Coronary artery (tissue), 2 donors: ENCODE measurements around the gene CEP72.
A peak's percentile ranks its signal among the peaks of the same experiment; 100 is the strongest.

Experiments used
- DNase-seq: peaks from one replicate; pipeline ENCODE4 v3.0.0-alpha.2; 2017; ENCODE audit warnings: low spot score
- H3K27ac ChIP-seq, 2 donors: fragments of 200-600 bp; sonication (generic); one replicate each; pipeline ENCODE4 v1.5.1; 2016 to 2019
- H3K4me3 ChIP-seq: fragments of 200-600 bp; sonication (generic); 2 replicates; pipeline ENCODE4 v1.5.1; 2016; ENCODE audit warnings: mild to moderate bottlenecking, moderate library complexity
- TF ChIP-seq, protein P1 (sequence below): fragments of 200-600 bp; sonication (generic); IDR thresholded peaks from one replicate; pipeline ENCODE4 v1.5.1; 2019; ENCODE audit warnings: antibody characterized with exemption

The CEP72 gene

DNA sequence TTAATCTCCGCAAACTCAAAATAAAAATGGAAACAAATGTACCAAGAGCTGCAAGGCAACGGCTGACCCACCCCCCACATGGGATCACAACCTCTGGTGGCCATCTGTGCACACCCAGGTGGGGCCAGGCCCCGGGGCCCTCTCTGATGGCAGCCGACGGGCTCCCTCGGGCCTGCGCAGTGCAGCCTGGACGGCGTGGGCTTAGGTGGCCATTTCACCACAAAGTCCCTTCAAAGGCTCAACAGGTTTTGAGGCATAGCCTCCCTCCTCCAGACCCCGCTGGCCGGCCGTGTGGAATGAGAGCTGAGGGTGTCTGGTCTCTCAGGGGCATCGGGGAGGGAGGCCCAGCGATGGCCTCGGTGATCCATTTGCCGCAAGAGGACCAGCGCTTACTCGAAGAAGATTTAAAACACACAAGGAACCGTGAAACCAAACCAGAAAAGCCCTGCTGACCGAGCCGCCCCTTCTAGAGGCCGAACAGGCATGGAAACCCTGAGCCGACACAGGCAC lies 42.7 kb upstream of the CEP72 start:
- no peak for DNase-seq
- TF ChIP-seq, protein P1, sequence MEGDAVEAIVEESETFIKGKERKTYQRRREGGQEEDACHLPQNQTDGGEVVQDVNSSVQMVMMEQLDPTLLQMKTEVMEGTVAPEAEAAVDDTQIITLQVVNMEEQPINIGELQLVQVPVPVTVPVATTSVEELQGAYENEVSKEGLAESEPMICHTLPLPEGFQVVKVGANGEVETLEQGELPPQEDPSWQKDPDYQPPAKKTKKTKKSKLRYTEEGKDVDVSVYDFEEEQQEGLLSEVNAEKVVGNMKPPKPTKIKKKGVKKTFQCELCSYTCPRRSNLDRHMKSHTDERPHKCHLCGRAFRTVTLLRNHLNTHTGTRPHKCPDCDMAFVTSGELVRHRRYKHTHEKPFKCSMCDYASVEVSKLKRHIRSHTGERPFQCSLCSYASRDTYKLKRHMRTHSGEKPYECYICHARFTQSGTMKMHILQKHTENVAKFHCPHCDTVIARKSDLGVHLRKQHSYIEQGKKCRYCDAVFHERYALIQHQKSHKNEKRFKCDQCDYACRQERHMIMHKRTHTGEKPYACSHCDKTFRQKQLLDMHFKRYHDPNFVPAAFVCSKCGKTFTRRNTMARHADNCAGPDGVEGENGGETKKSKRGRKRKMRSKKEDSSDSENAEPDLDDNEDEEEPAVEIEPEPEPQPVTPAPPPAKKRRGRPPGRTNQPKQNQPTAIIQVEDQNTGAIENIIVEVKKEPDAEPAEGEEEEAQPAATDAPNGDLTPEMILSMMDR, result no peak
- no peak overlapping the region for H3K4me3 ChIP-seq
- H3K27ac ChIP-seq, result no peak overlapping the region

DNA sequence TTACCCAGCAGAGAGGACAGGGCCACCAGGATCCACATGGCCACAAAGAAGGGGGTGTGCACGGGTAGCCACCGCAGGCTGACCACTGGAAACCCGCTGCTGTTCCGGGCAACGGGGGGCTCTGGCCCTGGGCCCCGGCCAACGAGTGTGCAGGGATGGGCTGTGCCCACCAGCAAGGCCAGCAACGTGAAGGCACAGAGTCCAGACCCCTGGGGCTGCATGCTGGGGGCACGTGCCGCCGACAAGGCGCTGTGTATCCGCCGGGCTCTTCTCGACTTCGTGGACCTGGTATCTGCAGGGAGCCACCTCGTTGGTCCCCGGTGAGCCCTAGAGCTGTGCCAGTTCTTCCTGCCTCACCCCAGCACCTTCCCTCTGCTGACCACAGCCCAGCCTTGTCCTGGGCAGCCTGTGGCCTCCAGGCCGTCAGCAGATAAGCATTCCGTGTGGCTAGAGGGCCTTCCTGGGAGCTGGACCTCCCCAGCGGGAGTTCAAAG lies 42.2 kb upstream of the CEP72 start:
- DNase-seq, result no peak
- no peak overlapping the region for H3K4me3 ChIP-seq
- TF ChIP-seq, protein P1, result no peak
- H3K27ac ChIP-seq, result no peak overlapping the region

DNA sequence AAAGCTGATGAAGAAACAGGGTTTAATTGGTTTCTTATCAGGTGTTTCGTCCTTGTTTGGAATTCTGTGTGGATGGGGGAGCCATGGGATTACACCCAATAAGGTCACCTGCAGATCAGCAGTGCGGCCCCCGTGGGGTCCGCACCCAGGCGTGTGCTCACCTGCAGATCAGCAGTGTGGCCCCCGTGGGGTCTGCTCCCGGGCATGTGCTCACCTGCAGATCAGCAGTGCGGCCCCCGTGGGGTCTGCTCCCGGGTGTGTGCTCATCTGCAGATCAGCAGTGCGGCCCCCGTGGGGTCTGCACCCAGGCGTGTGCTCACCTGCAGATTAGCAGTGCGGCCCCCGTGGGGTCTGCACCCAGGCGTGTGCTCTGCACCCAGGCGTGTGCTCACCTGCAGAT lies 41.7 kb upstream of the CEP72 start:
- Histone ChIP-seq H3K4me3 (no peak overlapping the region), H3K27ac (no peak overlapping the region)
- no peak for DNase-seq
- TF ChIP-seq, protein P1, result no peak

DNA sequence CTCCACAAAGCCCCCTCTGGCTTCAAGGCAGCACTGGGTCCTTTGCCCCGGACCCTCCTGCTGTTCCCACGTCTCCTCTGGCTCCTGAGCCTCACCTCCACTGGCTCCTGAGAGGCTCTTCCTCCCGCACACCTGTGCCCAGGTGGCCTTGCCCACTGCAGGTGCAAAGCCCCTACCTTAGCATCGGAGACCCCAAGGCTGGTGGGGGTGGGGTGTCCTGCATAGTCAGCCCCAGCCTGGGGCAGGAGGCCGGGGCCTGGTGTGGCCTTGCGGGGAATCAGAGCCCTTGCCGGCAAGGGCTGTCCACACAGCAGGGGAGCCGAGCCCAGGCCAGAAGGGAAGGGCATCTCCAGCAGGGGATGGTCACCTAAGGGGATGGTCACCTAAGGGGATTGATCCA lies 41.3 kb upstream of the CEP72 start:
- TF ChIP-seq, protein P1, result no peak
- no peak overlapping the region for H3K4me3 ChIP-seq
- DNase-seq, result peak; percentile 16
- no peak overlapping the region for H3K27ac ChIP-seq

DNA sequence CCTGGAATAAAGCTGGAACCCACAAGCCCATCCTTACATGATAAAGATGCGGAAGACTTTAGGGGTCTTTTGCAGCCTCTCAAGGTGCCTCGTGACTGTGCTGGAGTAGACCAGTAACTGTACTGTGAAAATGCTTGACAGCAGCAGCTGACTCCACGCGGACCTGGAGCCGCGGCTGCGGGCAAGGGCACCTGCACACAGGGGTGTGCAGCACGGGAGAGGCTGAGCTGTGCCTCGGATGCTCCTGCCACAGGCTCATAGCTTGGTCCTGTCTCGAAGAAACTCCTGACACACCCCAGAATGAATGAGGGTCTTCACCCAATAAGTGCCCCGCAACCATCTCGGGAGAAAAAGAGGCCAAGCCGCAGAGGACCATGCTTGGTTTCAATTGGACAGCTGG lies 40.3 kb upstream of the CEP72 start:
- TF ChIP-seq, protein P1, result no peak
- peak; percentile 49 for DNase-seq
- Histone ChIP-seq H3K27ac (no peak overlapping the region), H3K4me3 (no peak overlapping the region)

DNA sequence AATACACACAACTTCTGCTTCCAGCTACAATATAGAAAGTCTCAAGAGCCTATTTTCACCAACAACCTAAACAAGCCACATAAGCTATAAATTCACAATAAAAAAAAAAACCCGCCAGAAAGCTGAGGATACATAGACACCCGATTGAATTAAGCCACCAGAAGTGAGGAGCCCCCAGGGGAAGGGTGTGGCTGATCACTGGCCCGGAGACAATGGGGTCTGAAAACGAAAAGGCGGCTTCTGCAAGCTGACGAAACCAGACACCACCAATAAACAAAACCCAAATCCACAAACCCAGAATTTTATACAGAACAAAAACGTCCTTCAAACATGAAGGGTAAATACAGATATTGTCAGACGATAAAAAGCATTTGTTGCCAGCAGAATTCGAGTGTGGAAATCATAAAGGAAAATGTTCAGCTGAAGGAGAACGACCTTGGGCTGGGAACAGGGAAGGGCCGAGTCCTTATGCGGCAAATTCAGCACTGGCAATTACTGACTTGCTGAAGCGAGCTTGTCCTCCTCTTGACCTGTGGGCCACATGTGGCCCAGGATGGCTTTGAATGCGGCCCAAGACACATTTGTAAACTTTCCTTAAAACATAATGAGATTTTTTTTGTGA lies 39.6 kb upstream of the CEP72 start:
- Histone ChIP-seq H3K27ac (no peak overlapping the region), H3K4me3 (no peak overlapping the region)
- TF ChIP-seq, protein P1, result no peak
- peak; percentile 19 for DNase-seq

DNA sequence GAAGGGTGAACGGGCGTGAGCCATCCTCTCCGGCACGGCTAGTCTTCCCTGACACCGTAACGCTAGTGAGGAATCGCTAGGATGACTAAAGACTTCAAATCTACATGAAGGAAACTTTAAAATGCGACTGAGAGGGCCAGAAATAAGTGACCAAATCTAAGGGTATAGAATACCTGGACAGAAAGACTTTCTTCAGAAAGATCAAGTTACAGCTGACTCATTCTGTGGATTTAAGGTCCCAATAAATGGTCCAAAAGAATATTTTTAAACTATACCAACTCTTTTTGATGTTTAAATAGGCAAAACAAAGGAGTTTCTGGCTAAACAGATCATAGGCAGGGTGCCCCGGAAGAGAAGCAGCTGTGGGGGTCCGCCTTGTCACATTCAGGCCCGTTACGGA lies 38.9 kb upstream of the CEP72 start:
- H3K27ac ChIP-seq, result no peak overlapping the region
- TF ChIP-seq, protein P1, result no peak
- no peak overlapping the region for H3K4me3 ChIP-seq
- DNase-seq, result no peak
